OCI-LY3 (cell line): ENCODE measurements around the gene DIAPH2.

Experiments used
- CTCF ChIP-seq: fragments of 200-600, 300-600 bp; sonication (generic); IDR thresholded peaks from 2 replicates; pipeline ENCODE4 v1.5.1; 2014; ENCODE audit warnings: antibody characterized with exemption, low read length, low read depth
- EZH2phosphoT487 ChIP-seq: fragments of 200-600 bp; shearing (Covaris generic); IDR thresholded peaks from 2 replicates; pipeline ENCODE4 v1.6.1; 2018; ENCODE audit warnings: antibody characterized with exemption, mixed run types, low read depth

GRCh38 chrX:97527725-97528124 is 843.1 kb downstream of the DIAPH2 start:
- no peak for TF ChIP-seq CTCF
- TF ChIP-seq EZH2phosphoT487, result no peak
